HepG2 (cell line): Measurements from ENCODE around the gene DPEP1. TPM values are rescaled to one million over a fixed set of nuclear protein-coding genes. Genes with fewer than 3 reads are reported as not detected.

ENCODE experiments used
- HCFC1 ChIP-seq: fragments of 150-350 bp; IDR thresholded peaks from 2 replicates; pipeline ENCODE4 v1.6.1; 2014; ENCODE audit warnings: low read depth, low read length
- HDAC6 ChIP-seq: fragments of 200-600 bp; sonication (generic); IDR thresholded peaks from 2 replicates; pipeline ENCODE4 v1.7.0; 2017; ENCODE audit warnings: mild to moderate bottlenecking, antibody characterized with exemption, low read length, low read depth
- HMG20A ChIP-seq: IDR thresholded peaks from 2 replicates; pipeline ENCODE4 v1.6.1; 2016; ENCODE audit warnings: borderline replicate concordance
- MAF1 ChIP-seq: sonication (generic); formaldehyde crosslinking; IDR thresholded peaks from 2 replicates; pipeline ENCODE4 v1.5.0; 2020; ENCODE audit warnings: missing genetic modification reagents, borderline replicate concordance
- POLR2AphosphoS5 ChIP-seq: IDR thresholded peaks from 2 replicates; pipeline ENCODE4 v1.6.1; 2012; ENCODE audit warnings: low read depth, low read length
- RBM39 ChIP-seq: fragments of 200-400 bp; formaldehyde crosslinking; IDR thresholded peaks from one replicate; pipeline ENCODE4 v1.6.1; 2018; ENCODE audit warnings: antibody characterized with exemption, mild to moderate bottlenecking, low read depth, low read length; ENCODE audit not compliant: poor library complexity, severe bottlenecking
- SALL2 ChIP-seq: sonication (generic); formaldehyde crosslinking; IDR thresholded peaks from 2 replicates; pipeline ENCODE4 v1.8.1; 2023; ENCODE audit warnings: mild to moderate bottlenecking, missing genetic modification reagents, inconsistent platforms
- SCMH1 ChIP-seq: sonication (generic); formaldehyde crosslinking; IDR thresholded peaks from 2 replicates; pipeline ENCODE4 v1.9.0; 2021; ENCODE audit warnings: missing genetic modification reagents, mild to moderate bottlenecking, borderline replicate concordance
- SIX4 ChIP-seq: sonication (generic); formaldehyde crosslinking; IDR thresholded peaks from 2 replicates; pipeline ENCODE4 v1.4.0; 2020; ENCODE audit warnings: missing genetic modification reagents
- SRSF1 ChIP-seq: fragments of 200-400 bp; formaldehyde crosslinking; optimal IDR thresholded peaks from 2 replicates; pipeline ENCODE3; 2017; ENCODE audit warnings: mild to moderate bottlenecking, low read depth, low read length, moderate library complexity
- TCF12 ChIP-seq, 2 experiments: fragments of 450-650 bp in 1 of 2; sonication (generic) in 1 of 2; formaldehyde crosslinking in 1 of 2; IDR thresholded peaks; 2 replicates each; pipeline versions ENCODE4 v1.6.1 to v1.8.0; 2017 to 2022; ENCODE audit warnings: antibody characterized with exemption in 1 of 2, mild to moderate bottlenecking in 1 of 2, missing genetic modification reagents in 1 of 2, moderate library complexity in 1 of 2
- TRIM24 ChIP-seq: sonication (generic); formaldehyde crosslinking; IDR thresholded peaks from 2 replicates; pipeline ENCODE4 v1.8.0; 2022; ENCODE audit warnings: mild to moderate bottlenecking, missing genetic modification reagents
- ZBTB7B ChIP-seq: sonication (generic); formaldehyde crosslinking; IDR thresholded peaks from 2 replicates; pipeline ENCODE4 v1.4.0; 2020; ENCODE audit warnings: missing genetic modification reagents
- ZMYM3 ChIP-seq: sonication (generic); formaldehyde crosslinking; IDR thresholded peaks from 2 replicates; pipeline ENCODE4 v1.5.1; 2020; ENCODE audit warnings: mild to moderate bottlenecking, missing genetic modification reagents
- ZNF124 ChIP-seq: sonication (generic); formaldehyde crosslinking; IDR thresholded peaks from 2 replicates; pipeline ENCODE4 v1.4.0; 2020; ENCODE audit warnings: missing genetic modification reagents
- ZNF33B ChIP-seq: sonication (generic); formaldehyde crosslinking; IDR thresholded peaks from 2 replicates; pipeline ENCODE4 v1.5.1; 2020; ENCODE audit warnings: mild to moderate bottlenecking, missing genetic modification reagents
- ZNF589 ChIP-seq: sonication (generic); formaldehyde crosslinking; conservative IDR thresholded peaks from 2 replicates; pipeline ENCODE4 v1.8.0; 2022; ENCODE audit warnings: mild to moderate bottlenecking, moderate library complexity, missing genetic modification reagents
- ZNF703 ChIP-seq: sonication (generic); formaldehyde crosslinking; IDR thresholded peaks from 2 replicates; pipeline ENCODE4 v1.5.1; 2020; ENCODE audit warnings: missing genetic modification reagents, mild to moderate bottlenecking, moderate library complexity, borderline replicate concordance
- ZNF746 ChIP-seq: sonication (generic); formaldehyde crosslinking; IDR thresholded peaks from 2 replicates; pipeline ENCODE4 v1.8.0; 2022; ENCODE audit warnings: mild to moderate bottlenecking, missing genetic modification reagents
- ZNF790 ChIP-seq: sonication (generic); formaldehyde crosslinking; IDR thresholded peaks from 2 replicates; pipeline ENCODE4 v1.8.0; 2022; ENCODE audit warnings: missing genetic modification reagents, mild to moderate bottlenecking, borderline replicate concordance
- ZZZ3 ChIP-seq: sonication (generic); formaldehyde crosslinking; IDR thresholded peaks from 2 replicates; pipeline ENCODE4 v1.4.0; 2020; ENCODE audit warnings: missing genetic modification reagents, mild to moderate bottlenecking, borderline replicate concordance
- polyA plus RNA-seq, 8 experiments: library from polyadenylated mRNA; depleted of rRNA in 3 of 8; stranded (reverse) in 7 of 8; unstranded in 1 of 8; fragments of >200 nt; fragmentation: Illumina TruSeq in 4 of 8; extraction: Trizol in 4 of 8; gene quantifications; 2 replicates each; pipeline versions ENCODE4 v1.2.1 to v1.2.3, GENCODE V29; 2011 to 2016; ENCODE audit warnings: low read depth in 4 of 8, missing spikeins in 1 of 8, mixed read lengths in 1 of 8; ENCODE audit not compliant: insufficient read depth in 1 of 8
- total RNA-seq, 5 experiments: library from RNA; depleted of rRNA; stranded (reverse); fragments of >200 nt; fragmentation: Illumina TruSeq; extraction: Trizol; gene quantifications; 2 replicates each; pipeline ENCODE4 v1.2.3, GENCODE V29; 2016; ENCODE audit warnings: low read depth in 1 of 5
- TF ChIP-seq, protein P1 (sequence below): sonication (generic); formaldehyde crosslinking; IDR thresholded peaks from 2 replicates; pipeline ENCODE4 v1.4.0; 2020; ENCODE audit warnings: missing genetic modification reagents
- TF ChIP-seq, protein P2 (sequence below): sonication (generic); formaldehyde crosslinking; conservative IDR thresholded peaks from 2 replicates; pipeline ENCODE4 v1.5.0; 2020; ENCODE audit warnings: missing genetic modification reagents
- TF ChIP-seq, protein P3 (sequence below): IDR thresholded peaks from 2 replicates; pipeline ENCODE4 v1.6.1; 2016; ENCODE audit warnings: mild to moderate bottlenecking, missing biosample characterization, missing genetic modification reagents

DPEP1 gene
- total and polyA plus RNA-seq, 2 of the 13 experiments (the other 11 are each of a cell fraction or from before 2014, with no cell fraction given) = 37.6 to 52.2 TPM

DNA sequence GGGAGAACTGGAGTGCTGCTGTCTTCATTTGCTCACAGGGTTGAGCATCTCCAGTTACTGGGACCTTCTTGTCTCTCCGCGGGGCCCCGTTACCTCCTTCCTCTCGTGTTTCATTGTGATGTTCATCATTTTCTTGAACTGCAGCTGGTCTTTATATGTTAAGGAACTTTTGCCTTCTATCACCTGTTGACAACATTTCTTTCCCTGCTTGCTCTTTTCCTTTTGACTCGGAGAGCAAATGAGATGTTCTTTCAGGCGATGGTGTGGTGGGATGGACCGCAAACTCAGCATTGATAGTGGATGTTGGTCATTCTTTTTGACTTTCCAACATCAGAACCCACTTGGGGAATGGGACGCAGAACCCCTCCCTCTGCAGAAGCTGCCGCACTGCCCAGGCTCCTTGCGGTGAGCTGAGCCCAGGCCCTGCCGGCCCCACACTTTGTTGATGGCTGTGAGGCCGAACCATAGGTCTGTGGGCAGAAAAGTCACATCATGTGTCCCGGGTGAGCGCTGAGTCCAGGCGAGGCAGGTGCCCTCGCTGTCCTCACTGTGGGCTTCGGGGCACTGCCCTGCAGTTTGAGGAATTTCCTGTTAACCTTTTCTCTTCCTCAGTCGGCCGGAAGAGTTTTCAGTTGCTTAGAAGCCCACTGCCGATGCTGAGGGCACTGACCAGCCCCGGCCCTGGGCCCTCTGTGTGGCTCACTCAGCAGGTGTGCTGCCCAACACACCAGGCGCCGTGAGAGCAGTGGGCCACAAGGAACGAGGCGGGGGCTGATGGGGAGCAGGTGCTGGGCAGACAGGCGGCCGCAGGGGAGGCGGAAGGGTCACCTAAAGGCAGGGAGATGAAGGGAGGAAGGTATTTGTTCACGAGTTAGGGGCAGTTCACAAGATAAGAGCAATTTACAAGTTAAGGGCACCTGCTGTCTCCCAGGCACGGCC is 45.5 kb upstream of the DPEP1 start (continued):
- TF ChIP-seq, protein P1, sequence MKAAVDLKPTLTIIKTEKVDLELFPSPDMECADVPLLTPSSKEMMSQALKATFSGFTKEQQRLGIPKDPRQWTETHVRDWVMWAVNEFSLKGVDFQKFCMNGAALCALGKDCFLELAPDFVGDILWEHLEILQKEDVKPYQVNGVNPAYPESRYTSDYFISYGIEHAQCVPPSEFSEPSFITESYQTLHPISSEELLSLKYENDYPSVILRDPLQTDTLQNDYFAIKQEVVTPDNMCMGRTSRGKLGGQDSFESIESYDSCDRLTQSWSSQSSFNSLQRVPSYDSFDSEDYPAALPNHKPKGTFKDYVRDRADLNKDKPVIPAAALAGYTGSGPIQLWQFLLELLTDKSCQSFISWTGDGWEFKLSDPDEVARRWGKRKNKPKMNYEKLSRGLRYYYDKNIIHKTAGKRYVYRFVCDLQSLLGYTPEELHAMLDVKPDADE (CRISPR knock-in tag) = no peak
- TF ChIP-seq SALL2 (CRISPR knock-in tag) (0 out of 2 replicates have a peak, but pooled peaks have one; percentile 3), MAF1 (CRISPR knock-in tag) (no peak), POLR2AphosphoS5 (no peak), SIX4 (CRISPR knock-in tag) (no peak), ZNF746 (no peak), SCMH1 (no peak), SRSF1 (no peak), TCF12 (IDR thresholded peaks at IDR 0.05) (no peak), TCF12 (CRISPR knock-in tag; IDR thresholded peaks at IDR 0.05) (no peak), TRIM24 (CRISPR knock-in tag) (no peak), RBM39 (peak; percentile 32), HCFC1 (no peak), ZNF703 (CRISPR knock-in tag) (no peak), ZNF33B (CRISPR knock-in tag) (no peak), ZNF790 (no peak), HDAC6 (no peak), ZBTB7B (CRISPR knock-in tag) (no peak), ZNF124 (CRISPR knock-in tag) (no peak), ZNF589 (no peak), HMG20A (no peak), ZMYM3 (CRISPR knock-in tag) (no peak), ZZZ3 (CRISPR knock-in tag) (no peak)
- TF ChIP-seq, protein P2, sequence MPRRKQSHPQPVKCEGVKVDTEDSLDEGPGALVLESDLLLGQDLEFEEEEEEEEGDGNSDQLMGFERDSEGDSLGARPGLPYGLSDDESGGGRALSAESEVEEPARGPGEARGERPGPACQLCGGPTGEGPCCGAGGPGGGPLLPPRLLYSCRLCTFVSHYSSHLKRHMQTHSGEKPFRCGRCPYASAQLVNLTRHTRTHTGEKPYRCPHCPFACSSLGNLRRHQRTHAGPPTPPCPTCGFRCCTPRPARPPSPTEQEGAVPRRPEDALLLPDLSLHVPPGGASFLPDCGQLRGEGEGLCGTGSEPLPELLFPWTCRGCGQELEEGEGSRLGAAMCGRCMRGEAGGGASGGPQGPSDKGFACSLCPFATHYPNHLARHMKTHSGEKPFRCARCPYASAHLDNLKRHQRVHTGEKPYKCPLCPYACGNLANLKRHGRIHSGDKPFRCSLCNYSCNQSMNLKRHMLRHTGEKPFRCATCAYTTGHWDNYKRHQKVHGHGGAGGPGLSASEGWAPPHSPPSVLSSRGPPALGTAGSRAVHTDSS (CRISPR knock-in tag) = no peak
- TF ChIP-seq, protein P3, sequence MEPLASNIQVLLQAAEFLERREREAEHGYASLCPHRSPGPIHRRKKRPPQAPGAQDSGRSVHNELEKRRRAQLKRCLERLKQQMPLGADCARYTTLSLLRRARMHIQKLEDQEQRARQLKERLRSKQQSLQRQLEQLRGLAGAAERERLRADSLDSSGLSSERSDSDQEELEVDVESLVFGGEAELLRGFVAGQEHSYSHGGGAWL (CRISPR knock-in tag) = 0 out of 2 replicates have a peak, but pooled peaks have one; percentile 40
